ENCODE results near the gene HLA-C. TPM values are rescaled to one million over a fixed set of nuclear protein-coding genes. Genes with fewer than 3 reads are reported as not detected.

The HLA-C gene
- total and polyA plus RNA-seq, 2 experiments from 2014 or later = 394 to 451 TPM

- no peaks in the 10 kb centered on the region for H3K9me2 ChIP-seq (replicated peaks; ENCODE audit: insufficient read depth)
- TF ChIP-seq EZH2phosphoT487 (IDR thresholded peaks at IDR 0.05; ENCODE audit: low read depth, severe bottlenecking, unreplicated experiment) = no peak
- TF ChIP-seq CTCF (IDR thresholded peaks at IDR 0.05; ENCODE audit: poor library complexity) = no peak
- TF ChIP-seq EZH2 (IDR thresholded peaks at IDR 0.05; ENCODE audit: borderline replicate concordance) = no peak
- H3K36me3 ChIP-seq (replicated peaks; ENCODE audit: insufficient read depth, low read depth) = no peaks in the 10 kb centered on the region
- H3K4me1 ChIP-seq (ENCODE audit: insufficient read depth) = no peaks in the 10 kb centered on the region
- WGBS (ENCODE audit: low lambda C conversion rate, missing lambda C conversion rate) = 60% methylated on average over 10 of the region's 10 CpGs
- H3K79me2 ChIP-seq = no peaks in the 10 kb centered on the region
- H3K4me2 ChIP-seq = peak overlapping the region; percentile 80
- peaks cover 6% of the 10 kb centered on the region for H3K27me3 ChIP-seq
- H3K27ac ChIP-seq = peak overlapping the region; percentile 95
- H3K9me3 ChIP-seq (ENCODE audit: low read depth) = no peaks in the 10 kb centered on the region
- no peak for DNase-seq (ENCODE audit: low spot score)
- H2AFZ ChIP-seq = peak overlapping the region; percentile 85
- H3K4me3 ChIP-seq = no peak overlapping the region
- no peaks in the 10 kb centered on the region for H4K20me1 ChIP-seq (ENCODE audit: insufficient read depth, poor library complexity, severe bottlenecking)
These were observed 1.1 kb upstream of the HLA-C start for GRCh38 chr6:31272836-31273626.

GRCh38 chr6:31272436-31272835 is 544 bp upstream of the HLA-C start:
- H3K27me3 ChIP-seq = peaks cover 6% of the 10 kb centered on the region
- no peaks in the 10 kb centered on the region for H3K4me1 ChIP-seq (ENCODE audit: insufficient read depth)
- no peak for TF ChIP-seq EZH2 (IDR thresholded peaks at IDR 0.05; ENCODE audit: borderline replicate concordance)
- TF ChIP-seq CTCF (IDR thresholded peaks at IDR 0.05; ENCODE audit: poor library complexity) = no peak
- TF ChIP-seq EZH2phosphoT487 (IDR thresholded peaks at IDR 0.05; ENCODE audit: low read depth, severe bottlenecking, unreplicated experiment) = no peak
- H3K79me2 ChIP-seq = no peaks in the 10 kb centered on the region
- H4K20me1 ChIP-seq (ENCODE audit: insufficient read depth, poor library complexity, severe bottlenecking) = no peaks in the 10 kb centered on the region
- WGBS (ENCODE audit: low lambda C conversion rate, missing lambda C conversion rate) = 35% methylated on average over 3 of the region's 4 CpGs
- H3K9me2 ChIP-seq (replicated peaks; ENCODE audit: insufficient read depth) = no peaks in the 10 kb centered on the region
- peak overlapping the region; percentile 80 for H3K4me2 ChIP-seq
- peak overlapping the region; percentile 85 for H2AFZ ChIP-seq
- no peaks in the 10 kb centered on the region for H3K9me3 ChIP-seq (ENCODE audit: low read depth)
- peak overlapping the region; percentile 17 for H3K4me3 ChIP-seq
- DNase-seq (ENCODE audit: low spot score) = peak; percentile 19
- H3K36me3 ChIP-seq (replicated peaks; ENCODE audit: insufficient read depth, low read depth) = no peaks in the 10 kb centered on the region
- peak overlapping the region; percentile 95 for H3K27ac ChIP-seq

- Histone ChIP-seq H3K9me3 (ENCODE audit: low read depth) (no peaks in the 10 kb centered on the region), H3K36me3 (replicated peaks; ENCODE audit: insufficient read depth, low read depth) (no peaks in the 10 kb centered on the region), H3K79me2 (no peaks in the 10 kb centered on the region), H3K9me2 (replicated peaks; ENCODE audit: insufficient read depth) (no peaks in the 10 kb centered on the region), H3K4me1 (ENCODE audit: insufficient read depth) (no peaks in the 10 kb centered on the region), H2AFZ (peak overlapping the region; percentile 55), H3K27me3 (peaks cover 2% of the 10 kb centered on the region), H3K4me2 (peak overlapping the region; percentile 80), H3K4me3 (peak overlapping the region; percentile 66), H4K20me1 (ENCODE audit: insufficient read depth, poor library complexity, severe bottlenecking) (no peaks in the 10 kb centered on the region), H3K27ac (peak overlapping the region; percentile 95)
- WGBS (ENCODE audit: low lambda C conversion rate, missing lambda C conversion rate) = 18% methylated on average over 51 of the region's 62 CpGs
- no peak for TF ChIP-seq EZH2 (IDR thresholded peaks at IDR 0.05; ENCODE audit: borderline replicate concordance)
- DNase-seq (ENCODE audit: low spot score) = peak; percentile 68
These were observed 878 bp downstream of the HLA-C start for GRCh38 chr6:31270788-31271640.

GRCh38 chr6:31268836-31269235 is 3.1 kb downstream of the HLA-C start:
- WGBS (ENCODE audit: low lambda C conversion rate, missing lambda C conversion rate) = 74% methylated on average over 5 of the region's 5 CpGs
- no peak overlapping the region for H3K4me2 ChIP-seq
- TF ChIP-seq EZH2 (IDR thresholded peaks at IDR 0.05; ENCODE audit: borderline replicate concordance) (no peak), EZH2phosphoT487 (IDR thresholded peaks at IDR 0.05; ENCODE audit: low read depth, severe bottlenecking, unreplicated experiment) (no peak), CTCF (IDR thresholded peaks at IDR 0.05; ENCODE audit: poor library complexity) (no peak)
- H3K4me3 ChIP-seq = no peak overlapping the region
- H3K4me1 ChIP-seq (ENCODE audit: insufficient read depth) = no peaks in the 10 kb centered on the region
- no peaks in the 10 kb centered on the region for H3K36me3 ChIP-seq (replicated peaks; ENCODE audit: insufficient read depth, low read depth)
- no peak for DNase-seq (ENCODE audit: low spot score)
- no peaks in the 10 kb centered on the region for H3K9me3 ChIP-seq (ENCODE audit: low read depth)
- no peak overlapping the region for H2AFZ ChIP-seq
- H4K20me1 ChIP-seq (ENCODE audit: insufficient read depth, poor library complexity, severe bottlenecking) = no peaks in the 10 kb centered on the region
- no peak overlapping the region for H3K27ac ChIP-seq
- no peaks in the 10 kb centered on the region for H3K27me3 ChIP-seq
- no peaks in the 10 kb centered on the region for H3K79me2 ChIP-seq
- no peaks in the 10 kb centered on the region for H3K9me2 ChIP-seq (replicated peaks; ENCODE audit: insufficient read depth)

Data from hepatocyte (in vitro differentiated cells).